NCI-H2227 (cell line): Measurements from ENCODE around the gene SUV39H1.
"Not testable (repeated sequence)": the region's sequence is repeated elsewhere in the genome, so short reads cannot be mapped to it uniquely, and the experiment has no call there.

ENCODE experiments used
- DNase-seq: peaks from one replicate; lab custom pipeline; 2025; ENCODE audit not compliant: unreplicated experiment; lab: John Stamatoyannopoulos, UW

Gene SUV39H1

GRCh38 chrX:48696301-48696908, at the start of gene SUV39H1:
Gene SUV39H1 (plus strand): TSS chrX:48696734. CDS start chrX:48696785, 51 bp downstream.
- peak; percentile 98 for DNase-seq

- DNase-seq: peak; percentile 80
Observed at GRCh38 chrX:48648336-48648751, 48.2 kb upstream of the SUV39H1 start.

DNA sequence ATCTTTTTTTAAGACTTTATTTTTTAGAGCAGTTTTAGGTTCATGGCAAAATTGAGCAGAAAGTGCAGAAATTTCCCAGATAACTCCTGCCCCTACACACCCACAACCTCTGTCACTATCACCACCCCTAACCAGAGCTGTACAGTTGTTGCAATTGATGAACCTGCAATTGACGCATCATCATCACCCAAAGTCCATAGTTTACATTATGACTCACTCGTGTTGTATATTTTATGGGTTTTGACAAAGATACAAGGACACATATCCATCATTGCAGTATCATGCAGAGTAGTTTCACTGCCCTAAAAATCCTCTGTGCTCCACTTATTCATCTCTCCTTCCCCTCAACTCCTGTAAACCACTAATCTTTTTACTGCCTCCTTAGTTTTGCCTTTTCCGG, 47.4 kb upstream of the SUV39H1 start:
- DNase-seq: no peak

GRCh38 chrX:48652055-48652579, 44.4 kb upstream of the SUV39H1 start:
- DNase-seq: not testable (repeated sequence)

GRCh38 chrX:48654746-48655145, 41.8 kb upstream of the SUV39H1 start:
- DNase-seq: peak; percentile 30

DNA sequence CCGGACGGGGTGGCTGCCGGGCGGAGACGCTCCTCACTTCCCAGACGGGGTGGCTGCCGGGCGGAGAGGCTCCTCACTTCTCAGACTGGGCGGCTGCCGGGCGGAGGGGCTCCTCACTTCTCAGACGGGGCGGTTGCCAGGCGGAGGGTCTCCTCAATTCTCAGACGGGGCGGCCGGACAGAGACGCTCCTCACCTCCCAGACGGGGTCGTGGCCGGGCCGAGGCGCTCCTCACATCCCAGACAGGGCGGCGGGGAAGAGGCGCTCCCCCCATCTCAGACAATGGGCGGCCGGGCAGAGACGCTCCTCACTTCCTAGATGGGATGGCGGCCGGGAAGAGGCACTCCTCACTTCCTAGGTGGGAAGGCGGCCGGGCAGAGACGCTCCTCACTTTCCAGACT, 36.8 kb upstream of the SUV39H1 start:
- DNase-seq: not testable (repeated sequence)

DNA sequence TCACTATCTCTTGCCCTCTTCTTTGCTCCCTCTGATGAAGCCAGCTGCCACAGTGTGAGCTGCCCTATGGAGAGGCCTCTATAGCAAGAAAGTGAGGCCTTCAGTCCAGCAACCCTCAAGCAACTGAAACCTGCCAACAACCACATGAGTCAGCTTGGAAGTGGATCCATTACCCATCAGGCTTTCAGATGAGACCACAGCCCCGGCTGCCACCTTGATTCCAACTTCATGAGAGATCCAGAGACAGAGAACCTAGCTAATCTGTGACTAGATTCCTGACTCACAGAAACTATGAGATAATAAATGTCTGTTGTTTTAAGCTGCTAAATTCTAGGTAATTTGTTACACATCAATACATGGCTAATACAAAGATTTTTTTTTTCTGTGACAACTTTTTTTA, 33.3 kb upstream of the SUV39H1 start:
- DNase-seq: no peak

GRCh38 chrX:48664156-48664555, 32.4 kb upstream of the SUV39H1 start:
- DNase-seq: no peak

DNA sequence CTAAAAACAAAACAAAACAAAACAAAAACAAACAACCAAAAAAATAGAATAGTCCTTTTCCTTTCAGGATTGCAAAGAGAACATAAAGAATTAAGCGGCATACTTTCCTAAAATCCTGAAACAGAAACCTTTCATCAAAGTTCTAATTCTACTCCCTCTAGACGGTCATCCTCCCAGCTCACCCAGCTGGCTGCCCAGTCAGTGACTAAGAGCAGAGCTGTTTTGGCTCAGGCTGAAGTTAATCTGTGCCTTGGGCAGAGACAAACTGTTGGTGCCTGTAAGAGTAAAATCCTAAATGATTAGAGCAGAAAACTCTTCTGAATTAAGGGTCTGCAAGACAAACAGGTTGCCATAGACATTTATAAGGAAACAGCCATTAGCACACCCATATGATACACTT, 30.5 kb upstream of the SUV39H1 start:
- DNase-seq: no peak

DNA sequence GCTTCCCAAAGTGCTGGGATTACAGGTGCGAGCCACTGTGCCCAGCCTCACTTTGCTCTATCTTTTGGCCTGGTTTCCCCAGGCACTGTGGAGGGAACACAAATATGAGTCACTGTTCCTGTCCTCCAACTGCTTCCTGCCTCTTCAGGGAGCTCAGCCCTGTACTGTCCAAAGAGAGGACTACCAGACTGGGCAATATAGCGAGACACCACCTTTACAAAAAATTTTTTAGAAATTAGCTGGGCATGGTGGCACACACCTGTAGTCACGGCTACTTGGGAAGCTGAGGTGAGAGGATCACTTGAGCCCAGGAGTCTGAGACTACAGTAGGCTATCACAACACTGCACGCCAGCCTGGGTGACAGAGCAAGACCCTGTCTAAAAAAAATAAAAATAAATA, 29.9 kb upstream of the SUV39H1 start:
- DNase-seq: no peak

GRCh38 chrX:48667509-48667908, 29.0 kb upstream of the SUV39H1 start:
- DNase-seq: no peak

- not testable (repeated sequence) for DNase-seq
Observed at GRCh38 chrX:48668187-48668586, 28.3 kb upstream of the SUV39H1 start.

DNA sequence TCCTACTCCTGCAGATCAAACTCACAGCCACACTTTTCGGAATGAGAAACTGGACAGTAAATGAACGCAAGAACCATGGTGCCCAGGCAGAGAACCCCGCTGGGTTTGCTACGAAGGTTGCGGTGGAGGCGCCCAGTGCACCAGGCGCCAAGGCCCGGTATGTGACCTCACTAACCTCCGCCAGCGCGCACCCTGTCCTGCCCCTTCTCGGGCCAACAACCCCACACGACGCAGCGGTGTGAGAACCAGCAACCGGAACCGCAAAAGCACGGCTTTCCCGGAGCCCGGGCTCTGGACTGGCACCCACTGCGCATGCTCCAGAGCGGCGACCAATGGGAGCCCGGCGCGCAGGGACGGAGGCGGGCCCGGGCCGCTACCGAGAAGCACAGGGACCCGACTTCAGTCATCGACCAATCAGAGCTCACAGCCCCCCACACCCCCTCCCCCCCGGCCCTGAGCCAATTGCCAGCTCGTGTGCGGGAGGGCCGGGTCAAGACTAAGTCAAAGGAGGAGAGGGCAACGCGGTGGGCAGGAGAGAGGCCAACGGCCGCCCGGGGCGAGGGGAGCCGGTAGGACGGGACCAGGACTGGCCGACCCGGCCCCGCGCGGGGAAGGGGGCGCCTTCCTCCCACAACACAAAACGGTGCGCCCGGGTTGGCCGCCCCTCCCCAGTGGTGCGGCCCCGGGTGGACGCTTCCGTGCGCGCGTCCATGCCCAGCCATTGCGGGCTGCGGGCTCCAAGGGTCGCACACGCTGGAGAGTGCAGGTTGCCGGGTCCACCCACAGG, 20.2 kb upstream of the SUV39H1 start:
- peak; percentile 96 for DNase-seq

DNA sequence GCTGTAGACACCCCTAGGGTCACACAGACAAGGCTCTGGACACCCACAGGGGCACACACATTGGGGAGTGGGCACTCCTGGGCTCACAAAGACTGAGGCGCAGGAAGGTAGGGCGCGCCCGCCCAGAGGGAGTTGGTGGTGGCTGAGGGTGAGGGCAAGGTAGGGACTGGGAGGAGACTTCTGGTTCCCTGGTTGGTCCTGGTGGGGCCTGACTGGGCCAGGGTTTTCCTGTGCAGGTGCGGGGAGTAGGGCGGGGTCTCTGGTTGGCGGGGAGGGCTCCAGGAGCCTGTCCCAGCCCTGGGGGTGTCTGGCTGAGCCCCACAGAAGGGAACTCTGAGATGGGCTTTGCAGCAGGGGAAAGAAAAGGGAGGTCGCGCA, 19.7 kb upstream of the SUV39H1 start:
- DNase-seq: peak; percentile 65

DNA sequence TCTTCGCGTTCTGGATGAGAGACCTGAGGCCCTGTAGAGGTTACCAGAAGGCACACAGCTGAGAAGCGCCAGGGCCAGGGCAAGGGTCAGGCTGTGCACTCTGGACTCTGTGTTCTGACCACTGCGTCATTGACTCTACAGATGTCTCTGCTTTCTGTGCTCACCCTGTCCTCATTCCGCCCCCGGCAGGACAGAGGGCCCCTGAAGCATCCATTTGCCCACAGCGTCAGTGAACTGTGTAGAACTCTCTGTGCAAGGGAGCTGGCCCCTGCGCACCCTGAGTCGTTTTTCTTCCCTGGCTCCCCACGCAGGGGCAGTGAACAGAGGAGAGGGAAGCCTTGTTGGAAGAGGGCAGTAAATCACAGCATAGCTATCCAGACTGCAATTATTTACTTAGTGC, 19.0 kb upstream of the SUV39H1 start:
- peak; percentile 39 for DNase-seq

DNA sequence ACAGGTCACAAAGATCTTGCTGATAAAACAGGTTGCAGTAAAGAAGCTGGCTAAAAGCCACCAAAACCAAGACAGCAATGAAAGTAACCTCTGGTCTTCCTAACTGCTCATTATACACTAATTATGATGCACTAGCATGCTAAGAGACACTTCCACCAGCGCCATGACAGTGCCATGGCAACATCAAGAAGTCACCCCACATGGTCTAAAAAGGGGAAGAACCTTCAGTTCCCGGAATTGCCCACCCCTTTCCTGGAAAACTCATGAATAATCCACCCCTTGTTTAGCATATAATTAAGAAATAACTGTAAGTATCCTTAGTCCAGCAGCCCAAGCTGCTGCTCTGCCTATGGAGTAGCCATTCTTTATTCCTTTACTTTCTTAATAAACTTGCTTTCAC, 16.1 kb upstream of the SUV39H1 start:
- peak; percentile 57 for DNase-seq

DNA sequence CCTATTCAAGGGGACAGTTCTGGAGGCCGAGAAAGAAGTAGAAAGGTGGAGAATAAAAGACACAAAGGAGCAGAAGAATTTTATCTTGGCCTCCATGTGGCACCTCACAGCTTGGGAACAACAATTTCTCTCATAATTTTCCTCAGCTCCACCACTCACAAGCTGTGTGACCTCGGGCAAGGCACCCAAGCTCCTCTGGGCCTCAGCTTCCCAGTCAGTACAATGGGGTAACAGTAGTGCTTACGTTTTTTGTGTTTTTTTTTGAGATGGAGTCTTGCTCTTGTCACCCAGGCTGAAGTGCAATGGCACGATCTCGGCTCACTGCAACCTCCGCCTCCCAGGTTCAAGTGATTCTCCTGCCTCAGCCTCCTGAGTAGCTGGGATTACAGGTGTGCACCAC, 15.6 kb upstream of the SUV39H1 start:
- not testable (repeated sequence) for DNase-seq

- no peak for DNase-seq
Observed at GRCh38 chrX:48681539-48682183, 14.9 kb upstream of the SUV39H1 start.

DNA sequence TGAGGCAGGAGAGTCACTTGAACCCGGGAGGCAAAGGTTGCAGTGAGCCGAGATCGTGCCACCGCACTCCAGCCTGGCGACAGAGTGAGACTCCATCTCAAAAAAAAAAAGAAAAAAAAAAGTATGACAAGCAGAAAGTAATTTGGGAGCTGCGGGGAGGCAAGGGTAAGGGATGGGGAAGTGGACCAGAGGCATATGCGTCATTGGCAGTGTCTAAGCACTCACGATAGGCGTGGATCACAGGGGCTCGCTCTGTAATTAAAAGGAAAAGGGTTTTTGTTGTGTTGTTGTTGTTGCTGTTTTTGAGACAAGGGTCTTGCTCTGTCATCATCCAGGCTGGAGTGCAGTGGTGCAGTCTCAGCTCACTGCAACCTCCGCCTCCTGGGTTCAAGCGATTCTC, 13.7 kb upstream of the SUV39H1 start:
- not testable (repeated sequence) for DNase-seq

DNA sequence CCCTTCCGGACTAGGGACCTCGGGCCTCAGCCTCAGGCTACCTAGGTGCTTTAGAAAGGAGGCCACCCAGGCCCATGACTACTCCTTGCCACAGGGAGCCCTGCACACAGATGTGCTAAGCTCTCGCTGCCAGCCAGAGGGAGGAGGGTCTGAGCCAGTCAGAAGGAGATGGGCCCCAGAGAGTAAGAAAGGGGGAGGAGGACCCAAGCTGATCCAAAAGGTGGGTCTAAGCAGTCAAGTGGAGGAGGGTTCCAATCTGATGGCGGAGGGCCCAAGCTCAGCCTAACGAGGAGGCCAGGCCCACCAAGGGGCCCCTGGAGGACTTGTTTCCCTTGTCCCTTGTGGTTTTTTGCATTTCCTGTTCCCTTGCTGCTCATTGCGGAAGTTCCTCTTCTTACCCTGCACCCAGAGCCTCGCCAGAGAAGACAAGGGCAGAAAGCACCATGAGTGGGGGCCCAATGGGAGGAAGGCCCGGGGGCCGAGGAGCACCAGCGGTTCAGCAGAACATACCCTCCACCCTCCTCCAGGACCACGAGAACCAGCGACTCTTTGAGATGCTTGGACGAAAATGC, 13.0 kb upstream of the SUV39H1 start, which contains the start of gene WAS:
TSS of gene WAS (plus strand) at position 389 of the 572 bp plus-strand sequence. CDS start at position 444, 55 bp downstream.
- DNase-seq: no peak

DNA sequence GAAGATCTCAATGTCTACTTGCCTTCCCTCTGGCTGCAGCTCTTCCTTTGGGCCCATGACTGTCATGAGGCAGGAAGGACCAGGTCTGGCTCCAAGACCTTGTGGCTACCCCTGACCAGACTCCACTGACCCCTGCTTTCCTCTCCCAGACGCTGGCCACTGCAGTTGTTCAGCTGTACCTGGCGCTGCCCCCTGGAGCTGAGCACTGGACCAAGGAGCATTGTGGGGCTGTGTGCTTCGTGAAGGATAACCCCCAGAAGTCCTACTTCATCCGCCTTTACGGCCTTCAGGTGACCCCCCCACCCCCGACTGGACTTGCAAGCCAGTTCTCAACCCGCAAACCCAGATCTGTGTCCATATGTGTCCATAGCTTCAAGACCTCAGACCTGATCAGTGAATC, 12.4 kb upstream of the SUV39H1 start:
- DNase-seq: no peak
